Measurements from ENCODE around the gene MGAT4C.

- TF ChIP-seq CTCF (IDR thresholded peaks at IDR 0.05) (no peak), POLR2A (IDR thresholded peaks at IDR 0.05) (no peak), EP300 (IDR thresholded peaks at IDR 0.05) (no peak), POLR2AphosphoS5 (IDR thresholded peaks at IDR 0.05) (no peak)
These were observed 101.6 kb downstream of the MGAT4C start for GRCh38 chr12:86154620-86155019.

Measured in upper lobe of left lung (tissue), 4 donors.